Naive B cell (primary cell): ENCODE data around the gene LRRC71. TPM values are rescaled to one million over a fixed set of nuclear protein-coding genes. Genes with fewer than 3 reads are reported as not detected.

Source experiments
- ATAC-seq, 2 donors: fragments of 150-1000 bp; cut with Tn5 transposase; 2 replicates each; pipeline ENCODE4 v1.10.0; 2021; ENCODE audit warnings: low read depth in 2 of 2, mild to moderate bottlenecking in 2 of 2, moderate library complexity in 2 of 2
- DNase-seq: peaks from one replicate; pipeline ENCODE4 v3.0.0; 2022
- H3K27ac Mint-ChIP-seq, 6 donors: one replicate each; pipeline ENCODE4 v1.8.0; 2020 to 2022; ENCODE audit warnings: mild to moderate bottlenecking in 6 of 6, mixed read lengths in 6 of 6, moderate library complexity in 5 of 6, inconsistent platforms in 2 of 6
- H3K27me3 Mint-ChIP-seq, 3 donors: one replicate each; pipeline ENCODE4 v1.8.0; 2021 to 2022; ENCODE audit warnings: mixed read lengths in 3 of 3, mild to moderate bottlenecking in 1 of 3
- H3K36me3 Mint-ChIP-seq, 2 donors: one replicate each; pipeline ENCODE4 v1.8.0; 2020 to 2022; ENCODE audit warnings: mixed read lengths in 2 of 2, inconsistent platforms in 1 of 2, mild to moderate bottlenecking in 1 of 2
- H3K4me1 Mint-ChIP-seq, 3 donors: one replicate each; pipeline ENCODE4 v1.8.0; 2020 to 2022; ENCODE audit warnings: mixed read lengths in 3 of 3, inconsistent platforms in 1 of 3, mild to moderate bottlenecking in 1 of 3, moderate library complexity in 1 of 3
- H3K4me3 Mint-ChIP-seq, 8 donors: one replicate each; pipeline ENCODE4 v1.8.0; 2020 to 2022; ENCODE audit warnings: mild to moderate bottlenecking in 8 of 8, mixed read lengths in 8 of 8, moderate library complexity in 8 of 8, inconsistent platforms in 2 of 8
- H3K9me3 Mint-ChIP-seq, 7 donors: one replicate each; pipeline ENCODE4 v1.8.0; 2020 to 2022; ENCODE audit warnings: mixed read lengths in 7 of 7, mild to moderate bottlenecking in 5 of 7, inconsistent platforms in 2 of 7, moderate library complexity in 1 of 7
- polyA plus RNA-seq, 6 donors: library from polyadenylated mRNA; unstranded; fragments of 300-500 nt; fragmentation: Illumina TruSeq; gene quantifications; one replicate each; pipeline ENCODE4 v1.2.3, GENCODE V29; 2021; ENCODE audit warnings: low read depth in 6 of 6

LRRC71 gene
- polyA plus RNA-seq, 6 donors from 2014 or later: not detected

DNA sequence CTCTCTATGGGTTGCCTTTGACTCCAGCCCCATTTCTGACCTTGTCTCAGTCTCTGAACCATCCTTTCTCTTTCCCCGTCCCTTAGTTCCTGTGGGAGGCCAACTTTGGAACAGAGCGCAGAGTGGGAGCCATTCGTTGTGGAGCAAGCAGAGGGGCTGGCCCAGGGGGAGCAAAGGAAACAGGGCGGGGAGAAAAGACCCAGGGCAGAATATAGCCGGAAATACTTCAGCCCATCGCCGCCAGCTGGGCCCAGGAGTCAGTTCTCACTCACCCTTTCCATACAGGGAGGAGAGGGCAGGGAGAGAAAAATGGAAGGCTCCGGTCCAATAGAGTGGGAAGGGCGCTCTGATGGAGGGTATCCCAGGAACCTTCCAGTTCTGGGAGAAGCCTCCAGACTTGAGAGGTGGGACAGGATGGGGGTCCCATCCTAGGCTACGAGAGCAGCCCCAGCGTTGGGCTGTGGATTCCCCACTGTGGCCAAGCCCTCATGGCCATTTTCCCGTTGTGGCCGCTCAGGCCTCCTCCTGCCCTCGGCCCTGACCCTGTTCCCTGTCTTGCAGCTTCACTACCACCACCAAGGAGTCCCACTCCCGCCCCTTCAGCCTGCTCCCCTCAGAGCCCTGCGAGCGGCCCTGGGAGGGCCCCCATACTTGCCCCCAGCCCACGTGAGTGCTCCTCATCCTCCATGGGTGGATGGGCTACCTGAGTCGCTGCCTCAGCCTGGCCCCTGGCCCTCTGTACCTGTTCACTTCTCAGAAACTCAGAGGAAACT lies 16.1 kb upstream of the LRRC71 start:
- H3K27ac Mint-ChIP-seq: no peak overlapping the region
- no peak for DNase-seq

DNA sequence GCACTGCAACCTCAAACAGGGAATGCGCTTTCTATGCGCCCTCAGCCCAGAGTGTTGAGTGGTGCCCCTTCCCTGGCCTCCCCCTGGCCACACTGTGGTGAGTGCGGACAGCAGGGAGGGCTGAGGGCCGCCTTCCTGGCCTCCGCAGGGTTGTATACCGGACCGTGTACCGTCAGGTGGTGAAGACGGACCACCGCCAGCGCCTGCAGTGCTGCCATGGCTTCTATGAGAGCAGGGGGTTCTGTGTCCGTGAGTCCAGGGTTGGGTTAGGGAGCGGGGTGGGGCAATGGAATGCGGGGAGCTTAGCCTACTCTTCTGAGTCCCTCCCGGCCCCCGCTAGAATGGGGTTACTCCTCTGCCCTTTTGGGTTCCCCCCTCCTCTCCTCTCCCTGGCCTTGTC lies 15.3 kb upstream of the LRRC71 start:
- peaks cover 0 to under 1% (median 0%) of the 10 kb centered on the region in 3 donors for H3K4me1 Mint-ChIP-seq
- DNase-seq (no peak), ATAC-seq (no peak)
- H3K36me3 Mint-ChIP-seq: no peaks in the 10 kb centered on the region
- peaks cover 14 to 52% (median 44%) of the 10 kb centered on the region in 3 donors for H3K27me3 Mint-ChIP-seq
- H3K4me3 Mint-ChIP-seq: no peak overlapping the region
- no peaks in the 10 kb centered on the region for H3K9me3 Mint-ChIP-seq
- H3K27ac Mint-ChIP-seq: no peak overlapping the region

More for the DNA sequence above, 16.1 kb upstream of the LRRC71 start:
- Mint-ChIP-seq H3K4me1 (no peaks in the 10 kb centered on the region), H3K4me3 (peak overlapping the region in 1 of 8 donors; percentile 43), H3K27me3 (peaks cover 14 to 51% (median 50%) of the 10 kb centered on the region in 3 donors), H3K9me3 (no peaks in the 10 kb centered on the region), H3K36me3 (no peaks in the 10 kb centered on the region)
- no peak for ATAC-seq

DNA sequence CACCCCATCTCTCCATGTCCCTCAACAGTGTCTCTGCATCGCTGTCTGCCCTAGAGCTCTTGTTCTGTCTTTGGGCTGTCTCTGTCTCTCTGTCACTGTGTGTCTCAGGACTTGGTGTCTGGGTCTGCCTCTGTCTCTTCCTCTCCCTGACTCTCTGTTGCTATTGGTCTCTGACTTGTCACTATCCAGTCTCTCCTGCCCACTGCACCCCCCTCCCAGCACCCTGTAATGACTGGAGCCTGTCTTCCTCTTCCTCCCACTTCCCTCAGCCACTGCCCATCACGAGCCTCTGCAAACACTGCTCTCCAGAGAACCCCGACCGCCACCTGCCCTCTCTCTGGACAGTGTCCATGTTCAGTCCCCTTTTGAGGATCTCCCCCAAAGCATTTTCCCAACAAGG lies 14.8 kb upstream of the LRRC71 start:
- Mint-ChIP-seq H3K9me3 (no peaks in the 10 kb centered on the region), H3K4me1 (peaks cover 0 to 5% (median 0%) of the 10 kb centered on the region in 3 donors), H3K27ac (no peak overlapping the region), H3K36me3 (no peaks in the 10 kb centered on the region), H3K4me3 (no peak overlapping the region), H3K27me3 (peaks cover 14 to 57% (median 40%) of the 10 kb centered on the region in 3 donors)
- ATAC-seq (no peak), DNase-seq (no peak)

DNA sequence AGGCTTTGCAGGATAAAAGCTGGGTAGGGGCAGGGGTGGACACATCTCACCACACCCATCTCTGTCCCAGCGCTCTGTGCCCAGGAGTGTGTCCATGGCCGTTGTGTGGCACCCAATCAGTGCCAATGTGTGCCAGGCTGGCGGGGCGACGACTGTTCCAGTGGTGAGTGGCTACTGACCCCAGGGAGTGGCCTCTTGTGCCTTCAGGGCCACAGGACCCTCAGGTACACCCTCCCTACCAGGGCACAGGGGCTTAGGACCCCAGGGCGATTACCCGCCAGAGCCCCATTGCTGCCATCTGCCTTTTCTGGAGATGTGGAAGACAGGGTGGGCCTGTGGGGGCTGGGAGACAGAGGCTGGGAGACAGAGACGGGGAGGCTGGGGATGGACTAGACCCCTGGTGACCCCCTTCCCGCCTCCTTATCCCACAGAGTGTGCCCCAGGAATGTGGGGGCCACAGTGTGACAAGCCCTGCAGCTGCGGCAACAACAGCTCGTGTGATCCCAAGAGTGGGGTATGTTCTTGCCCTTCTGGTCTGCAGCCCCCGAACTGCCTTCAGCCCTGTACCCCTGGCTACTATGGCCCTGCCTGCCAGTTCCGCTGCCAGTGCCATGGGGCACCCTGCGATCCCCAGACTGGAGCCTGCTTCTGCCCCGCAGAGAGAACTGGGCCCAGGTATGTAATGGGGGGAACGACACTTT lies 14.1 kb upstream of the LRRC71 start:
- DNase-seq (no peak), ATAC-seq (no peak)
- Mint-ChIP-seq H3K27ac (no peak overlapping the region), H3K27me3 (peaks cover 14 to 60% (median 34%) of the 10 kb centered on the region in 3 donors), H3K4me1 (peaks cover 0 to 5% (median 0%) of the 10 kb centered on the region in 3 donors), H3K36me3 (no peaks in the 10 kb centered on the region), H3K4me3 (no peak overlapping the region), H3K9me3 (no peaks in the 10 kb centered on the region)

DNA sequence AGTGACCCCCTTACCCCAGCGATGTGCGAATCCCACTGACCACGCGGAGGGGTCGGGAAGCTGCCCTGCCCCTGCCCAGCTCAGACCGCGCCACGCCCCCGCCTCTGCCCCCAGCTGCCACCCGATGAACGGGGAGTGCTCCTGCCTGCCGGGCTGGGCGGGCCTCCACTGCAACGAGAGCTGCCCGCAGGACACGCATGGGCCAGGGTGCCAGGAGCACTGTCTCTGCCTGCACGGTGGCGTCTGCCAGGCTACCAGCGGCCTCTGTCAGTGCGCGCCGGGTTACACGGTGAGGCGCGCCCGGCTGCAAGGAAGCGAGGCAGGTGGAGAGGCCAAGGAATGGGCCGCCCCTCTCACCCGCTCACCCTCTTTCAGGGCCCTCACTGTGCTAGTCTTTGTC lies 11.9 kb upstream of the LRRC71 start:
- no peak overlapping the region for H3K4me3 Mint-ChIP-seq
- H3K36me3 Mint-ChIP-seq: no peaks in the 10 kb centered on the region
- ATAC-seq (no peak), DNase-seq (no peak)
- H3K27ac Mint-ChIP-seq: no peak overlapping the region
- H3K9me3 Mint-ChIP-seq: no peaks in the 10 kb centered on the region
- peaks cover 0 to 5% (median 0%) of the 10 kb centered on the region in 3 donors for H3K4me1 Mint-ChIP-seq
- H3K27me3 Mint-ChIP-seq: peaks cover 18 to 42% (median 34%) of the 10 kb centered on the region in 3 donors

DNA sequence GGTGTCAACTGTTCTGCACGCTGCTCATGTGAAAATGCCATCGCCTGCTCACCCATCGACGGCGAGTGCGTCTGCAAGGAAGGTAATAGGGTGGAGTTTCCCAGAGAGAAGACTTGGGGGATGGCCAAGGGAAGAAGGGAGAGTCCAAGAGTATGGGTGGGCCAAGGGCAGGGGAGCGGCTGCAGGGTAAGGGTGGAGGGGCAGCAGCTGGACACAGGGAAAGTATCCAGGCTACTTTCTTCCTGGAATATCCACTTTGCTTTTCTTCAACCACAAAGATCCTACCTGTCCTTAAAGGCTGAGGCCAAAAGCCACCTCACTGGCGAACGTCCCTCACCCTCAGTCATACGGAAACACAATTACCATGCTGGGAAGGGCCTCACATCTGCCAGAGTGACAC lies 11.5 kb upstream of the LRRC71 start:
- H3K36me3 Mint-ChIP-seq: no peaks in the 10 kb centered on the region
- no peaks in the 10 kb centered on the region for H3K9me3 Mint-ChIP-seq
- ATAC-seq: no peak
- H3K4me1 Mint-ChIP-seq: peaks cover 0 to 5% (median 0%) of the 10 kb centered on the region in 3 donors
- no peak overlapping the region for H3K27ac Mint-ChIP-seq
- DNase-seq: no peak
- no peak overlapping the region for H3K4me3 Mint-ChIP-seq
- peaks cover 16 to 42% (median 38%) of the 10 kb centered on the region in 3 donors for H3K27me3 Mint-ChIP-seq

DNA sequence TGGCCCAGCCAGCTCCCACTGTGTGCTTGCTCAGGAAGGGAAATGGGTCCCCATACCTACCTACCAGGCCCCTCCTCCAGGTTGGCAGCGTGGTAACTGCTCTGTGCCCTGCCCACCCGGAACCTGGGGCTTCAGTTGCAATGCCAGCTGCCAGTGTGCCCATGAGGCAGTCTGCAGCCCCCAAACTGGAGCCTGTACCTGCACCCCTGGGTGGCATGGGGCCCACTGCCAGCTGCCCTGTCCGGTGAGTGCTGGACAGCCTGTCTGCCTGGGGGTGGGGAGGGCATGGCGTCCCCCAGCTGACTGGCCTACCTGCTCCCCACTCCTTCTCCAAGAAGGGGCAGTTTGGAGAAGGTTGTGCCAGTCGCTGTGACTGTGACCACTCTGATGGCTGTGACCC lies 10.8 kb upstream of the LRRC71 start:
- Mint-ChIP-seq H3K36me3 (no peaks in the 10 kb centered on the region), H3K27me3 (peaks cover 14 to 49% (median 45%) of the 10 kb centered on the region in 3 donors), H3K27ac (no peak overlapping the region), H3K9me3 (no peaks in the 10 kb centered on the region), H3K4me3 (no peak overlapping the region), H3K4me1 (peaks cover 0 to 5% (median 0%) of the 10 kb centered on the region in 3 donors)
- ATAC-seq (no peak), DNase-seq (no peak)

DNA sequence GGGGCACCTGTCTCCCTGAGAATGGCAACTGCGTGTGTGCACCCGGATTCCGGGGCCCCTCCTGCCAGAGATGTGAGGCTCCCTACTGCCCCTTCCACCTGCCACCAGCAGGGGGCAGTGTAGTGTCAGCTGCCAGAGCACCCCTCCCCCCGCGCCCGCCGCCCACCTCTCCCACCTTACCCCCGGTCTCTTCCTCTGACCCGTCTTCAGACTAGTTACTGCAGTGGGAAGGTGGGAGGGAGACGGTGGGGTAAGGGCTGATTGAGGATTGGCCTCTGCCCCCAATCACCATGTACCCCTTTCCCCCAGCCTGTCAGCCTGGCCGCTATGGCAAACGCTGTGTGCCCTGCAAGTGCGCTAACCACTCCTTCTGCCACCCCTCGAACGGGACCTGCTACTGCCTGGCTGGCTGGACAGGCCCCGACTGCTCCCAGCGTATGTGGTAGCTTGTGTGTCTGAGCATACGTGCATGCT lies 10.1 kb upstream of the LRRC71 start:
- H3K36me3 Mint-ChIP-seq: no peaks in the 10 kb centered on the region
- DNase-seq (no peak), ATAC-seq (peak in 1 of 2 donors; percentile 30)
- H3K27me3 Mint-ChIP-seq: peaks cover 14 to 53% (median 51%) of the 10 kb centered on the region in 3 donors
- no peak overlapping the region for H3K27ac Mint-ChIP-seq
- H3K4me3 Mint-ChIP-seq: no peak overlapping the region
- H3K4me1 Mint-ChIP-seq: peaks cover 0 to 5% (median 0%) of the 10 kb centered on the region in 3 donors
- H3K9me3 Mint-ChIP-seq: no peaks in the 10 kb centered on the region

DNA sequence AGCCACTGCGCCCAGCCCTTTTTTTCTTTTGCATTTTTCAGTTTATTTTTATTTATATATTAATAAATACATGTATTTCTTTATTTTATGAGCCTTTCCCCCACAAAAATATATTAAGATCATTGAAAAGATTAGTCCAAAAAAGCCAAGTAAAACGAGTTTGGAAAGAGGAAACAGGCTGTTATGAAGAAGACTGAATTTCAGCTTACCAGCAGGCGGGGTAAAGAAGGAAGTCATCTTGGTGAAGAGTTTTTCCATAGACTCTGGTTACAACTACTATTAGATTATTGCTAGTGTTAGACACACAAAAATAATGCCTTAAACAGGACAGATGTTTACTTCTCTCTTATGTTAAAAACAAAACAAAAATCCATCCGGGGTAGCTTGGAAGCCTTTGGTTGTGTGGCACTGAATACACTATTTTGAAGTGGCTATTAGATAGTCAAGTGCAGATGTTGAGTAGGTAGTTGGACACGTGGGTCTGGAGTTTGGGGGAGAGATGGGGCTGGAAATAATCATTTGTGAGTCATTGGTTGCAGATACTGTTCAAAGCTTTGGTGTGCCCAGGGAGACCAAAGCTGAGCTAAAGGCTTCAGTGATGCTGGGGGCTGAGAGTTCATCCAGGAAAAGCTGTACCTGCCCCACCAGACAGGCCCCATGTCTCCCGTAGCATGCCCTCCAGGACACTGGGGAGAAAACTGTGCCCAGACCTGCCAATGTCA lies 8.7 kb upstream of the LRRC71 start:
- no peaks in the 10 kb centered on the region for H3K36me3 Mint-ChIP-seq
- no peak overlapping the region for H3K27ac Mint-ChIP-seq
- DNase-seq: no peak
- H3K27me3 Mint-ChIP-seq: peaks cover 20 to 58% (median 55%) of the 10 kb centered on the region in 3 donors
- H3K4me3 Mint-ChIP-seq: no peak overlapping the region
- H3K4me1 Mint-ChIP-seq: peaks cover 0 to 5% (median 0%) of the 10 kb centered on the region in 3 donors
- ATAC-seq: no peak
- H3K9me3 Mint-ChIP-seq: peaks cover 0 to 3% (median 0%) of the 10 kb centered on the region in 7 donors

DNA sequence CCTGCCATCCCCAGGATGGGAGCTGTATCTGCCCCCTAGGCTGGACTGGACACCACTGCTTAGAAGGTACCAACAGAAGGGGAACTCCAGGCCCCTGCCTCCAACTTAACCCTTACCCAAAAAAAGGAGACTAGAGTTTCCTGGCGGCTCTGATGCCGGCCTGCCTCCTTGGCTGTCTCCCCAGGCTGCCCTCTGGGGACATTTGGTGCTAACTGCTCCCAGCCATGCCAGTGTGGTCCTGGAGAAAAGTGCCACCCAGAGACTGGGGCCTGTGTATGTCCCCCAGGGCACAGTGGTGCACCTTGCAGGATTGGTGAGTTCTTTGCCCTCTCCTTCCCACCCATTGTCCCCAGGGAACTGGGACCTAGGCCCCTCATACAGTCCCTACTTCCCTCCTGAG lies 8.1 kb upstream of the LRRC71 start:
- ATAC-seq: no peak
- Mint-ChIP-seq H3K9me3 (peaks cover 0 to 3% (median 0%) of the 10 kb centered on the region in 7 donors), H3K4me1 (peaks cover 0 to 5% (median 0%) of the 10 kb centered on the region in 3 donors), H3K4me3 (no peak overlapping the region), H3K36me3 (no peaks in the 10 kb centered on the region), H3K27ac (no peak overlapping the region), H3K27me3 (peaks cover 20 to 57% (median 50%) of the 10 kb centered on the region in 3 donors)
- DNase-seq: no peak

DNA sequence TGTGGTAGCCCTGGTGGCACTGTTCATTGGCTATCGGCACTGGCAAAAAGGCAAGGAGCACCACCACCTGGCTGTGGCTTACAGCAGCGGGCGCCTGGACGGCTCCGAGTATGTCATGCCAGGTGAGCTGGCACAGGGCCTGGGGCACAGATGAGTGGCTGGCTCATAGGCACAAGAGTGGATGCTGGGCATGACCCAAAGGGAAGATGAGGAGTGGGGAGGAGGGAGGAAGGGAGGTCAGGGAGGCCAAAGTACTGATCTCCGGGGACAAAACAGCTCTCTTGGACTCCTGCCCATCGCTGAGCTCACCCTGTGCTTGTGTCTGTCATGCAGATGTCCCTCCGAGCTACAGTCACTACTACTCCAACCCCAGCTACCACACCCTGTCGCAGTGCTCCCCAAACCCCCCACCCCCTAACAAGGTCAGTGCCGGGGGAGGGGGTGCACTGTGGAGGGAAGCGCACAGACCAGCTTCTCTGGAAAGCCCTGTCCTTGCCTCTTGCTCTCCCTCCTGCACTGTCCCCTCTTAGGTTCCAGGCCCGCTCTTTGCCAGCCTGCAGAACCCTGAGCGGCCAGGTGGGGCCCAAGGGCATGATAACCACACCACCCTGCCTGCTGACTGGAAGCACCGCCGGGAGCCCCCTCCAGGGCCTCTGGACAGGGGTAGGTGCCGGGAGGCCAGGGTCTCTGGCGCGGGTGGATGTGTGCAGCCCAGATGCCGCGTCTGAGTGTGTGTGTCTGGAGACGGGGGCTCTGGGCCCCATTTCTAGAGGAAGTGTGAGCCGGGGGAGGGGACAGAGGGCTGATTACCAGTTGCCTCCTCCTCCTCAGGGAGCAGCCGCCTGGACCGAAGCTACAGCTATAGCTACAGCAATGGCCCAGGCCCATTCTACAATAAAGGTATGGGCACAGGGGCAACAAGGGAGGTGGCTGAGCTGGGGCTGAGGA lies 7.3 kb upstream of the LRRC71 start:
- Mint-ChIP-seq H3K4me3 (no peak overlapping the region), H3K4me1 (peaks cover 0 to 5% (median 0%) of the 10 kb centered on the region in 3 donors), H3K36me3 (no peaks in the 10 kb centered on the region), H3K27me3 (peaks cover 23 to 61% (median 47%) of the 10 kb centered on the region in 3 donors), H3K9me3 (peaks cover 0 to 4% (median 0%) of the 10 kb centered on the region in 7 donors), H3K27ac (no peak overlapping the region)
- DNase-seq (no peak), ATAC-seq (no peak)

DNA sequence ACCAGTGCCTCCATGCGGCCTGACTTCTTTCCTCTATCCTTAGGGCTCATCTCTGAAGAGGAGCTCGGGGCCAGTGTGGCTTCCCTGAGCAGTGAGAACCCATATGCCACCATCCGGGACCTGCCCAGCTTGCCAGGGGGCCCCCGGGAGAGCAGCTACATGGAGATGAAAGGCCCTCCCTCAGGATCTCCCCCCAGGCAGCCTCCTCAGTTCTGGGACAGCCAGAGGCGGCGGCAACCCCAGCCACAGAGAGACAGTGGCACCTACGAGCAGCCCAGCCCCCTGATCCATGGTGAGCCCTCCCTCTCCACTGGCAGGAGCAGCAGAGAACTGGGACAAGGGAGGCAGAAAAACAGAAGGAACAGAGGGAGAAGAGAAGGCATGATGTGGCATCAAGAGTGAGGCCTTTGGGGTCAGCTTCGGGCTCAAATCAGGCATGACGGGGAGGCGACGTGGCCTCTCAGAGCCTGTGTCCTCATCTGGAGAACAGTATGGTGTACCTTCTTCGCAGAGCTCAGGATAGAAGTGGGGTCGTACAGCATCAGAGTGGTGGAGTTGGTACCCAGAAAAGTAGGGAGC lies 6.5 kb upstream of the LRRC71 start:
- no peak overlapping the region for H3K27ac Mint-ChIP-seq
- ATAC-seq: no peak
- peaks cover 26 to 63% (median 53%) of the 10 kb centered on the region in 3 donors for H3K27me3 Mint-ChIP-seq
- H3K36me3 Mint-ChIP-seq: no peaks in the 10 kb centered on the region
- no peak for DNase-seq
- H3K4me1 Mint-ChIP-seq: peaks cover 0 to 5% (median 0%) of the 10 kb centered on the region in 3 donors
- peaks cover 0 to 4% (median 0%) of the 10 kb centered on the region in 7 donors for H3K9me3 Mint-ChIP-seq
- peak overlapping the region in 2 of 8 donors; percentile 22 to 47 for H3K4me3 Mint-ChIP-seq
